Choroid plexus epithelial cell (primary cell): ENCODE data around the gene VGF.

Source experiments
- DNase-seq: peaks from one replicate; pipeline ENCODE4 v3.0.0-alpha.2; 2010; ENCODE audit warnings: low read depth
- H3K4me3 ChIP-seq: 2 replicates; pipeline ENCODE4 v1.5.1; 2011; ENCODE audit warnings: low read depth, mild to moderate bottlenecking, control low read depth, low read length, moderate library complexity
- CTCF ChIP-seq: conservative IDR thresholded peaks from 2 replicates; pipeline ENCODE4 v1.5.1; 2011; ENCODE audit warnings: low read depth, mild to moderate bottlenecking, control low read depth, inconsistent platforms, low read length, moderate library complexity

Gene VGF

GRCh38 chr7:101169110-101169837 is 3.9 kb upstream of the VGF start:
- no peak for TF ChIP-seq CTCF
- DNase-seq: no peak
- H3K4me3 ChIP-seq: no peak overlapping the region

- H3K4me3 ChIP-seq: no peak overlapping the region
- DNase-seq: no peak
- TF ChIP-seq CTCF: no peak
Observed at GRCh38 chr7:101168412-101169049, 3.2 kb upstream of the VGF start.

GRCh38 chr7:101167645-101168411 is 2.5 kb upstream of the VGF start:
- no peak for TF ChIP-seq CTCF
- H3K4me3 ChIP-seq: no peak overlapping the region
- DNase-seq: no peak

GRCh38 chr7:101166909-101167644 is 1.7 kb upstream of the VGF start:
- H3K4me3 ChIP-seq: no peak overlapping the region
- no peak for DNase-seq
- no peak for TF ChIP-seq CTCF

- no peak for DNase-seq
- TF ChIP-seq CTCF: no peak
- no peak overlapping the region for H3K4me3 ChIP-seq
Observed at GRCh38 chr7:101166648-101166908, 1.2 kb upstream of the VGF start.

GRCh38 chr7:101165958-101166647 is 734 bp upstream of the VGF start:
- DNase-seq: no peak
- no peak overlapping the region for H3K4me3 ChIP-seq
- no peak for TF ChIP-seq CTCF
